Right cardiac atrium (tissue), 5 donors: ENCODE measurements around the gene OR6C70. TPM values are rescaled to one million over a fixed set of nuclear protein-coding genes. Genes with fewer than 3 reads are reported as not detected.
A peak's percentile ranks its signal among the peaks of the same experiment; 100 is the strongest.
"Not testable (repeated sequence)": the region's sequence is repeated elsewhere in the genome, so short reads cannot be mapped to it uniquely, and the experiment has no call there.

Experiments used
- ATAC-seq, 2 donors: fragments of 200-7000 bp; cut with Tn5 transposase; one replicate each; pipeline versions ENCODE4 v1.8.0 to v1.9.1; 2020; ENCODE audit warnings: moderate library complexity in 2 of 2, mild to moderate bottlenecking in 1 of 2
- DNase-seq, 3 donors: peaks; one replicate each; pipeline ENCODE4 v3.0.0-alpha.2; 2020
- H3K27ac ChIP-seq: one replicate; pipeline ENCODE4 v1.5.1; 2013; ENCODE audit warnings: mild to moderate bottlenecking, low read length, control low read depth, moderate library complexity
- H3K27me3 ChIP-seq: one replicate; pipeline ENCODE4 v1.6.1; 2013; ENCODE audit not compliant: control insufficient read depth, insufficient read depth
- H3K4me1 ChIP-seq: one replicate; pipeline ENCODE4 v1.6.1; 2013; ENCODE audit warnings: low read length; ENCODE audit not compliant: control insufficient read depth, insufficient read depth
- H3K4me3 ChIP-seq: one replicate; pipeline ENCODE4 v1.5.1; 2013; ENCODE audit warnings: low read length, control low read depth
- H3K9me3 ChIP-seq: one replicate; pipeline ENCODE4 v1.6.1; 2013; ENCODE audit warnings: low read length; ENCODE audit not compliant: control insufficient read depth
- WGBS: extraction: QIAGEN DNeasy Blood & Tissue Kit; methylation state at CpG from one replicate; pipeline ENCODE4 v1.1.7; 2013; 5-methylcytosine and 5-hydroxymethylcytosine counted together
- intact Hi-C, 4 donors: fragments of 100-400 bp; cut with DNase I; formaldehyde crosslinking; loops; one replicate each; pipeline versions ENCODE4 v1.11.0 to v1.14.0; 2022 to 2023
- polyA plus RNA-seq: library from polyadenylated mRNA; stranded (reverse); fragments of 200-250 nt; gene quantifications from one replicate; pipeline ENCODE4 v1.2.3, GENCODE V29; 2013
- total RNA-seq, 4 donors: library from RNA; stranded (reverse); fragmentation: NEBNext Ultra II Directional; extraction: Animal tissue kit (Norgen Biotek cat#: 25700); gene quantifications; one replicate each; pipeline ENCODE4 v1.2.1, GENCODE V29; 2021
- donor health status: healthy with polysubstance abuse.
- donor health status: DM: no; HTN: yes; CAD: no.
- donor health status: DM: no; HTN: no; CAD: no.
- donor health status: DM: no; HTN: yes; CAD: no; lungs with severe emphysema.
- donor health status: DM: yes; HTN: yes; CAD: no.

The OR6C70 gene
- total and polyA plus RNA-seq, 5 donors: not detected

DNA sequence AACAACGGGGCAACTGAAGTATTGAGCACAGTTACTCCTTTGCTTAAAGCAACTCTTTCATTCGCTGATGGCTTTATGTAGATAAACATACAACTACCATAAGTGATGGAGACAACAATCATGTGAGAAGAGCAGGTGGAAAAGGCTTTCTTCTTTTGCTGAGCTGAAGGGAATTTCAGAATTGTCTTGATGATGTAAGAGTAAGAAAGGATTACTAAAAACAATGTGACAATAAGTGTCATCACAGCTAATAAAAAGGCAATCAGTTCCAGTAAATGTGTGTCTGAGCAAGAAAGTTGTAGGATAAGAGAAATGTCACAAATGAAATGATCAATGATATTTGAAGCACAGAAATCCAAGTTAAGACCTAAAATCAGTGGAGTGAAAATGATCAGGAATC, 647 bp downstream of the OR6C70 start:
- Histone ChIP-seq H3K27me3 (no peaks in the 10 kb centered on the region), H3K4me1 (no peaks in the 10 kb centered on the region), H3K27ac (no peak overlapping the region), H3K9me3 (no peaks in the 10 kb centered on the region), H3K4me3 (no peak overlapping the region)
- WGBS: 59% methylated on average over 2 of the region's 2 CpGs
- ATAC-seq (no peak), DNase-seq (no peak)
- intact Hi-C loops: no loop called here

DNA sequence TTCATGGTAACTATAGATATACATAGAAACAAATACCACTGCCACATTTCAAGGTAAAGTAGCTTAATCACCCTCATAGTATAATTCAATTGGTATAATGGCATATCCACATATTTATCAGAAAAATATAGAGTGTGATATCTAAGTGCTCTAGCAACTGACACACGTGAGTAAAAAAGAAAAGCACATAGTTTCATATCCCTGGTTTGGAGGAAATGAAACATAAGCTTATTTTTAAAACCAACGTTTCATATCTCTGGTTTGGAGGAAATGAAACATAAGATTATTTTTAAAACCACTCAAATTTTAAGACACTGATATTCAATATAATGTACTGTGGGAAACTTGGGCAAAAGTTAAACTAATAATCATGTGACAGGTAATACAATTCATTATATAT, 2.1 kb downstream of the OR6C70 start:
- Histone ChIP-seq H3K4me3 (no peak overlapping the region), H3K27me3 (no peaks in the 10 kb centered on the region), H3K9me3 (no peaks in the 10 kb centered on the region), H3K4me1 (no peaks in the 10 kb centered on the region), H3K27ac (no peak overlapping the region)
- intact Hi-C loops: no loop called here
- no peak for DNase-seq
- WGBS: 21% methylated on average over 2 of the region's 2 CpGs
- ATAC-seq: no peak

DNA sequence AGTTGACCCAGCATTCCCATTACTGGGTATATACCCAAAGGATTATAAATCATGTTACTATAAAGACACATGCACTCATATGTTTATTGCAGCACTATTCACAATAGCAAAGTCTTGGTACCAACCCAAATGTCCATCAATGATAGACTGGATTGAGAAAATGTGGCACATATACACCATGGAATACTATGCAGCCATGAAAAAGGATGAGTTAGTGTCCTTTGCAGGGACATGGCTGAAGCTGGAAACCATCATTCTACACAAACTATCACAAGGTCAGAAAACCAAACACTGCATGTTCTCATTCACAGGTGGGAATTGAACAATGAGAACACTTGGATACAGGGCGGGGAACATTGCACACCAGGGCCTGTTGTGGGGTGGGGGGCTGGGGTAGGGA, 5.0 kb downstream of the OR6C70 start:
- H3K9me3 ChIP-seq, DNase-seq, H3K27me3 ChIP-seq, ATAC-seq, intact Hi-C loops, H3K27ac ChIP-seq, H3K4me1 ChIP-seq, H3K4me3 ChIP-seq: not testable (repeated sequence)
- WGBS: 85% methylated on average over 1 of the region's 1 CpG

DNA sequence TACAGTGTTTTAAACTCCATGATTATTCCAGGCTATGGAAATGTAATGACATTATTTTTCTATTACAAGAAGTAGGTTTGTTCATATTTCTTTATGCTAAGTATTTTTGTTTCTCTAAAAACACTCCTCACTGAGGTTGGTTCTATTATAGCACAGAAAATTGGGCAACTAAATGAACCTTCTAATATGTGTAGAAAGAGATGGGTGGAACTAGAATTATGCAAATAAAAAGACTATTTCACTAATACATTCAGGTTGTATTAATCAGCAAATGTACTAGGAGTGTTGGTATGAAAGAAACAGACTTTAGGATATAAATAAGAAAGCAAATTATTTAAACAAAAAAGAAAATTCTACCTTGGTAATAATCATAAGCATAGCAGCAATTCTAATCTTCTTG, 21.1 kb downstream of the OR6C70 start:
- Histone ChIP-seq H3K27me3 (no peaks in the 10 kb centered on the region), H3K27ac (no peak overlapping the region), H3K9me3 (no peaks in the 10 kb centered on the region), H3K4me3 (no peak overlapping the region), H3K4me1 (no peaks in the 10 kb centered on the region)
- DNase-seq: no peak
- ATAC-seq: no peak
- intact Hi-C loops: no loop called here

DNA sequence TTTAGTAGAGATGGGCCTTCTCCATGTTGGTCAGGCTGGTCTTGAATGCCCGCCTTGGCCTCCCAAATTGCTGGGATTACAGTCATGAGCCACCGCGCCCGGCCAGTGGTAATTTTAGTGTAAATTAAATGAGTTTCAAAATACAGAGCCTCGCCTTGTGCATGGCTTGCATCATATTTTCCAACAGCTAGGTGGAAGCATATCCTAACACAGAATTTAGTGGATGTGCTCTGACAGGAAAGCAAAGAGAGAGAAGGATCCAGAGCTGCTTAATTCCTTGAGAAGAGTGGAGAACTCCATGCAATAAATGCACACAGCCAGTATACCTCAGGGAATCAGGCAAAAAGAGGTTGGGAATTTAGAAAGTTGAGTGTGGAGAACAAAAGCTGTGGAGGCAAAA, 23.6 kb downstream of the OR6C70 start:
- Histone ChIP-seq H3K4me1 (no peaks in the 10 kb centered on the region), H3K4me3 (no peak overlapping the region), H3K27ac (no peak overlapping the region), H3K9me3 (no peaks in the 10 kb centered on the region), H3K27me3 (no peaks in the 10 kb centered on the region)
- intact Hi-C loops: no loop called here
- 82% methylated on average over 5 of the region's 5 CpGs for WGBS
- DNase-seq: no peak
- ATAC-seq: no peak

DNA sequence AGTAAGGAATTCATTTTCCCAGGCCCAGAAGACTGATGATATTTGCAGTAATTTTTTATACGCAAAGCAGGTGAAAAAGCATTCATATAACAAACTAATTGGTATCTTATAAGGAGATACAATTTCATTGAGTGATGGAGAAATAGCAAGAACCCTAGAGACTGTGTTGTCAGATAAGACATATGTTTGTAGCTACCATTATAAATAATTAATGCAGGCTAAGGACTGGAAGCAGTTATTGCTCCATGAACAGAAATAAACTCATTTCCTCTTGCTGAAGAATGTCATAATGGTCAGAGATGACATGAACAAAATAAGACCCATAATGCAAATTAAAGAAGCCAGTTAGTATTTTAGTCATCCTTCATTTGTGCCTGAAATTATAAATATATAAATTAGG, 24.6 kb downstream of the OR6C70 start:
- Histone ChIP-seq H3K27me3 (no peaks in the 10 kb centered on the region), H3K4me1 (no peaks in the 10 kb centered on the region), H3K9me3 (no peaks in the 10 kb centered on the region), H3K4me3 (no peak overlapping the region), H3K27ac (no peak overlapping the region)
- DNase-seq (no peak), ATAC-seq (no peak)
- 94% methylated on average over 1 of the region's 1 CpG for WGBS
- intact Hi-C loops: no loop called here

DNA sequence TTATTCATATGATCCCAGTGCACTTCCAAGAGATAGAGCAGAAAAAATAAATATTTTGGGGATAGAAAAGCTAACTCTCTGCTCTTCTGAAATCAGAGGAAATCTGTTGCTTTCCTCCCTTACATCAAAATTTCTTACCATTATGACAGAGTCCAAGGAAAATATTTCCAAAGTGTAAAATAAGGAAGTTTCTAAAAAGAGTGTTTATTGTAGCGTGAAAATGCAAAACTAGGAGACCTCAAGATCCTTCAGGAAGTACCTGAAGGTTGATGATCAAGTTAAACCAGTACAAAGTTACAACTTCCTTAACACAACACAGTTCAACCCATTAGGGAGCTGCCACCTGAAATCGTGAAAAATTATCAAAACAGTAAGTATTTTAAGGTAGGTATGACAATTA, 26.2 kb downstream of the OR6C70 start, which contains the start of gene OR6C2:
TSS of gene OR6C2 (plus strand) at position 301 of the 400 bp plus-strand sequence. CDS start 8,138 bp downstream, outside the sequence.
- no peaks in the 10 kb centered on the region for H3K4me1 ChIP-seq
- intact Hi-C loops: no loop called here
- no peaks in the 10 kb centered on the region for H3K9me3 ChIP-seq
- DNase-seq (no peak), ATAC-seq (no peak)
- no peak within 1 kb of the TSS for H3K27ac ChIP-seq
- WGBS: 50% methylated on average over 2 of the region's 2 CpGs
- H3K4me3 ChIP-seq: no peak within 1 kb of the TSS
- no peaks in the 10 kb centered on the region for H3K27me3 ChIP-seq

DNA sequence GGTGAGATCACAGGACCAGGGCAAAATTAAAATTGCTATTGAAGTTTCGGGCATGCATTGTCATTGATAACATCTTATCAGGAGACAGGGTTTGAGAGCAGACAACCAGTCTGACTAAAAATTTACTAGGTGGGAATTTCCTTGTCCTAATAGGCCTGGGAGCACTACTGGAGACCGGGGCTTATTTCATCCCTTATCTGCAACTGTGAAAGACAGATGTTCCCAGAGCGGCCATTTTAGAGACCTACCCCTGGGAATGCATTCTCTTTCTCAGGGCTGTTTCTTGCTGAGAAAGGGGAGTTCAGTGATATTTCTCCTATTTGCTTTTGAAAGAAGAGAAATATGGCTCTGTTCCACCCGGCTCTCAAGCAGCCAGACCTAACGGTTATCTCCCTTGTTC, 28.7 kb downstream of the OR6C70 start:
- ATAC-seq, H3K27ac ChIP-seq, H3K27me3 ChIP-seq, H3K4me1 ChIP-seq, H3K9me3 ChIP-seq, H3K4me3 ChIP-seq, intact Hi-C loops, DNase-seq: not testable (repeated sequence)
- 90% methylated on average over 5 of the region's 5 CpGs for WGBS

DNA sequence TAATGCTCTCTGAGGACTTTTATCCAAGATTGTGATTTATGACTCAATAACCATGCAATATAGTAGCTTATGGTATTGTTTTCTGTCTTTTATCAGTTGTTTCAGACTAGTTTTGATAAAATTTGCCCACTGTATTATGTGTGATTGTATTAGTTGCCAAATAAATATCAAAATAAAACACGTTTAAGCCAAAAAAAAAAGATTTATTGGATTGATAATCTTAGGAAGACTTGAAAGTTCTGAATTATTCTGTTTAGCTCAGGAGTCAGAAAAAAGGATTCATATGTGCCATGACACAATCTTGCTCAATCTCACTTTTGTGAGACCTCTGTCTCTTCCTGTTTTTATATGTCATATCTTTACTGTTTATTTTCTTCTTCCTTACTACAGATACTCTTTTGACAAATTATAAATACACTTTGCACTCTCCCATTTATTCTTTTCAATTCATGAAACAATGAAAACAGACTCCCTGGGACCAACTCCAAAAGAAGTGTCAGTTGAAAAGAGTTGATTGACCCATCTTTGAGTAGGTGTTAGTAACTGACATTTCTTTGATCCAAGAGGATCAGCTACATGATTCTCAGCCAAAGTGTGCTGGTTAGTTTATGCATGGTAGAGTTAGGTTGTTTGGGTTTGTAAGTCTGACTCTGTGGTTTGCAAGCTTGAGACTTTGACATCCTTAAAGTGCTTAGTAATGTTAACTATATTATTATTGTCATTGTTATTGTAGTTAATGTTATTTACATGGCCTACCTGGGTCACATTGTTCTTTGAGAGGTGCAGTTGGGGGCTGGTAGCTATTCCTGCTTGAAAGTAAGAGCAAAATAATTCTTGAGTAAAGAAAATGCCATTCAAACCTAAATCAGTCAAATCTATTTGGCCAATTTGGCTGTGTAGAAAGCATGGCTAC, 41.4 kb downstream of the OR6C70 start:
- DNase-seq (no peak), ATAC-seq (no peak)
- no peaks in the 10 kb centered on the region for H3K27me3 ChIP-seq
- H3K4me1 ChIP-seq: no peaks in the 10 kb centered on the region
- no peaks in the 10 kb centered on the region for H3K9me3 ChIP-seq
- no peak overlapping the region for H3K4me3 ChIP-seq
- 24% methylated on average over 1 of the region's 1 CpG for WGBS
- no peak overlapping the region for H3K27ac ChIP-seq
- intact Hi-C loops: no loop called here

DNA sequence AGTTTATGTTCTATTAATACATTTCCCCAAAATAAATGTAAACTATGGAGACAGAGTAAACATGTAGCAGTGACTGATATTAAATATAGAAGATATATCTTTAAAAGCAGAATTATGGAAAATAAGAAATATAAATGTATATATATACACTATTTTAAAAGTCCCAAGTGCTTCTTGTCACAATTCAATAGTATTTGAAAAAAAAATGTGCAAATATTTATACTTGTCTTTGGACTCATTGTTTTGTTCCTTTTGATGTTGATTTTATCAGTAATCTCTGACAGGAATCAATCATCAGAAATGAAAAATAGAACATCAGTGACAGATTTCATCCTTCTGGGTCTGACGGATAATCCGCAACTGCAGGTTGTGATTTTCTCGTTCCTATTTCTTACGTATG, 44.0 kb downstream of the OR6C70 start, which contains the start of gene OR6C76:
TSS of gene OR6C76 (plus strand) at position 301 of the 400 bp plus-strand sequence. CDS start at position 301, 0 bp downstream.
- Histone ChIP-seq H3K9me3 (no peaks in the 10 kb centered on the region), H3K27me3 (no peaks in the 10 kb centered on the region), H3K27ac (no peak within 1 kb of the TSS), H3K4me1 (no peaks in the 10 kb centered on the region), H3K4me3 (no peak within 1 kb of the TSS)
- WGBS: 81% methylated on average over 4 of the region's 4 CpGs
- intact Hi-C loops: no loop called here
- DNase-seq (no peak), ATAC-seq (no peak)

DNA sequence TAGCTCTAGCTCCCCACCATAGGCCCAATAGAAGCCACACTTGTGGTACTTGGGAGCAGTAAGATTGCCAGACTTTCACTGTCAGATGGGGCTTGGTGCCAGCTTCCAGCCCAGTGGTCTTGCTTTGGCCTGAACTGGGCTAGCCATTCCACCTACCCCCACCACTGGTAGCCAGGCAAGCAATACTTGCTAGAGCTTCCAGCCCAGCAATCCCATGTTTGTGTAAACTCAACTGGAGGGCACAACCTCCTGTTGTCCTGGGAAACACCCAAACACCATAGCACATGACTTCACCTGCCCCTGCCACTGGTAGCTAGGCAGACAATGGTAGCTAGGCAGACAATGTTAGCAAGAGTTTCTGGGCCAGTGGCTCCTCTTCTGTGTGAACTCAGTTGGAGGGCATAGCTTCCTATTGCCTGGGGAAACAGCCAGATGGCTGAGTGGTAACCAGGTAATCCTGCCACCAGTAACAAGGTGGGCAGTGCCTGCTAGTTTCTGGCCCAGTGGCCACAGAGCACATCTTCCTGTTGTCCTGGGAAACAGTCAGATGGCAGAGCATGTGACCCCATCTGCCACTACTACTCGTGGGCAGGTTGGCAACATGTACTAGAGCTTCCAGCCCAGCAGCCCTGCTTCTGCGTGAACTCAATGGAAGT, 49.5 kb downstream of the OR6C70 start:
- DNase-seq (peak in 1 of 3 donors; percentile 13), ATAC-seq (no peak)
- Histone ChIP-seq H3K4me1 (no peaks in the 10 kb centered on the region), H3K4me3 (no peak overlapping the region), H3K27ac (no peak overlapping the region), H3K9me3 (no peaks in the 10 kb centered on the region), H3K27me3 (no peaks in the 10 kb centered on the region)
- intact Hi-C loops: no loop called here
- 80% methylated on average over 2 of the region's 2 CpGs for WGBS
